ENCODE measurements around the gene DDX39A. TPM values are rescaled to one million over a fixed set of nuclear protein-coding genes. Genes with fewer than 3 reads are reported as not detected.

The DDX39A gene
- total and polyA plus RNA-seq, 2 of the 8 experiments (the other 6 are each of a cell fraction or from before 2014, with no cell fraction given): 139 TPM

DNA sequence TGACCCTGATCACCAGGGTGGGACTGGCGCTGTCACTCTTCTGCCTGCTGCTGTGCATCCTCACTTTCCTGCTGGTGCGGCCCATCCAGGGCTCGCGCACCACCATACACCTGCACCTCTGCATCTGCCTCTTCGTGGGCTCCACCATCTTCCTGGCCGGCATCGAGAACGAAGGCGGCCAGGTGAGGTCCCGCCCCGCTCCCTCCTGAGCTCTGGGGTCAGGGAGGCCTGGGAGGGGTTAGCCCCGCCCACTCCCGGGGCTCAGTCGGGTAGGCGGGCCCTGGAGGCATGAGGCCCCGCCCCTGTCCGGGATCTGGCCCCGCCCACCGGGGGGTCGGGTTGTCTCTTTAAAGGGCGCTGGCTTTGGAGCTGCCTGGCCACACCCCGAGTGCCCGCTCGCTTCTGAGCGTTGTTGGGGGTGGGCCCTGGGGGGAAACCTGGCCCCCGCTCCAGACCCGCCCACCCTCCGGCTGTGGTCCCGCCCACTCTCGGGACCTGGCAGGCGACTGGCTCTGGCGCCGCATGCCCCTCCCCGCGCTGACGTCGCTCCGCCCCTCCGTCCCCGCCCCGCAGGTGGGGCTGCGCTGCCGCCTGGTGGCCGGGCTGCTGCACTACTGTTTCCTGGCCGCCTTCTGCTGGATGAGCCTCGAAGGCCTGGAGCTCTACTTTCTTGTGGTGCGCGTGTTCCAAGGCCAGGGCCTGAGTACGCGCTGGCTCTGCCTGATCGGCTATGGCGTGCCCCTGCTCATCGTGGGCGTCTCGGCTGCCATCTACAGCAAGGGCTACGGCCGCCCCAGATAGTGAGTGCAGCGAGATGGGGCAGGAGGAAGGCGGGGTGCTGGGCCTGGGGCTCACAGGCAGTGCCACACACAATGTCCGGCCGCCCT, 13.1 kb downstream of the DDX39A start:
- H3K27ac ChIP-seq (ENCODE audit: low read depth, low read length): peak overlapping the region; percentile 44
- no peaks in the 10 kb centered on the region for H3K9me3 ChIP-seq (ENCODE audit: insufficient read depth in 2 of 2, low read depth in 1 of 2, low read length in 1 of 2)
- peaks cover 4% of the 10 kb centered on the region; the same call in 1 of the 2 replicates for H3K23me2 ChIP-seq (ENCODE audit: low read depth, low read length)
- H3K4me1 ChIP-seq (replicated peaks in 1 of 4; ENCODE audit: control insufficient read depth in 3 of 4, insufficient read depth in 4 of 4, low read length in 3 of 4): peaks cover 0 to 13% (median 5%) of the 10 kb centered on the region in 4 experiments; a peak in 5 of 7 replicates
- peak overlapping the region; percentile 98 for H2BK5ac ChIP-seq (ENCODE audit: low read depth, low read length)
- H3K23ac ChIP-seq (ENCODE audit: insufficient read length): no peak overlapping the region
- H3K9ac ChIP-seq (replicated peaks in 1 of 4; ENCODE audit: extremely low read depth in 1 of 4, low read depth in 3 of 4, low read length in 3 of 4): peak overlapping the region in 3 of 4 experiments; percentile 14 to 42 (median 37); a peak in 5 of 7 replicates
- peak overlapping the region; percentile 85 for H4K5ac ChIP-seq (ENCODE audit: insufficient read length, low read depth, low read length)
- peak overlapping the region; percentile 52 for H2AFZ ChIP-seq (ENCODE audit: low read length)
- peak overlapping the region; percentile 99 for H3K18ac ChIP-seq (ENCODE audit: extremely low read depth, low read length)
- H3K4me3 ChIP-seq (ENCODE audit: extremely low read depth in 1 of 4, insufficient read depth in 2 of 4, low read depth in 3 of 4, low read length in 4 of 4): peak overlapping the region; percentile 13 to 48 (median 22); a peak in 4 of 8 replicates
- no peak overlapping the region for H2BK120ac ChIP-seq (replicated peaks; ENCODE audit: low read depth, low read length)
- peak overlapping the region; percentile 42 for H3K56ac ChIP-seq (replicated peaks; ENCODE audit: insufficient read length, low read depth, low read length)
- H4K91ac ChIP-seq (replicated peaks; ENCODE audit: insufficient read length, low read length): peak overlapping the region; percentile 95
- H3K36me3 ChIP-seq (ENCODE audit: control insufficient read depth in 2 of 4, insufficient read depth in 4 of 4, low read length in 3 of 4): peaks cover 31 to 38% (median 35%) of the 10 kb centered on the region in 4 experiments
- WGBS, 2 experiments (ENCODE audit: extremely low coverage in 1 of 2, insufficient coverage in 1 of 2, insufficient read length in 1 of 2, insufficient replicate concordance in 2 of 2, low coverage in 1 of 2, low lambda C conversion rate in 2 of 2, missing lambda C conversion rate in 1 of 2): 13% methylated on average over 34 of the region's 61 CpGs; no CpG with 5 or more reads in 1 of the 2 experiments
- H4K8ac ChIP-seq (ENCODE audit: extremely low read depth, insufficient read depth, low read length): peak overlapping the region; percentile 95
- H3K27me3 ChIP-seq (replicated peaks in 1 of 4; ENCODE audit: control insufficient read depth in 3 of 4, extremely low read depth in 1 of 4, insufficient read depth in 3 of 4, low read length in 3 of 4): no peaks in the 10 kb centered on the region
- peak overlapping the region; percentile 100 for H2BK15ac ChIP-seq (ENCODE audit: low read length)
- H3K14ac ChIP-seq (ENCODE audit: insufficient read length): no peak overlapping the region
- H4K20me1 ChIP-seq (replicated peaks in 1 of 2; ENCODE audit: control insufficient read depth in 1 of 2, insufficient read depth in 2 of 2, low read length in 2 of 2): peaks cover 0 to 11% of the 10 kb centered on the region in 2 experiments
- no peak for FAIRE-seq
- H2BK20ac ChIP-seq (ENCODE audit: low read length): no peak overlapping the region
- H2AK5ac ChIP-seq (ENCODE audit: low read depth, low read length): peak overlapping the region; percentile 82; the same call in 1 of the 2 replicates
- peak overlapping the region; percentile 62 to 91 for H3K4me2 ChIP-seq (ENCODE audit: insufficient read depth in 1 of 2, low read depth in 2 of 2, low read length in 2 of 2)
- peak; percentile 97 to 99 for DNase-seq (ENCODE audit: low read depth in 1 of 2, low spot score in 2 of 2)
- no peaks in the 10 kb centered on the region for H3K79me2 ChIP-seq (ENCODE audit: control insufficient read depth in 1 of 2, insufficient read depth in 2 of 2, low read length in 2 of 2)
- H3K4ac ChIP-seq (replicated peaks; ENCODE audit: insufficient read length, low read depth, low read length): peak overlapping the region; percentile 92
- ChIA-PET CTCF (ENCODE audit: partially characterized antibody) (interaction anchor here (0.6 to 9.1 kb wide), 49 partner anchors 9 to 637 kb away, joined by 3 to 114 read pairs (median 4); partner anchors contain the start of genes ADGRE5 and ASF1B), POLR2A (ENCODE audit: partially characterized antibody) (interaction anchor here (0.6 to 3.9 kb wide), 24 partner anchors 9 to 868 kb away, joined by 3 to 33 read pairs (median 5); partner anchors contain the start of genes ADGRE5, ASF1B and PKN1)
- peak overlapping the region; percentile 95; the same call in 1 of the 2 replicates for H2BK12ac ChIP-seq (ENCODE audit: low read depth, low read length)
- H3K79me1 ChIP-seq (ENCODE audit: low read depth, low read length): no peaks in the 10 kb centered on the region; the same call in 1 of the 2 replicates
- TF ChIP-seq, protein P1, sequence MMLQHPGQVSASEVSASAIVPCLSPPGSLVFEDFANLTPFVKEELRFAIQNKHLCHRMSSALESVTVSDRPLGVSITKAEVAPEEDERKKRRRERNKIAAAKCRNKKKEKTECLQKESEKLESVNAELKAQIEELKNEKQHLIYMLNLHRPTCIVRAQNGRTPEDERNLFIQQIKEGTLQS (IDR thresholded peaks at IDR 0.05; ENCODE audit: insufficient read depth, low read depth, low read length): no peak
- TF ChIP-seq SIN3A (conservative IDR thresholded peaks at IDR 0.05 in 1 of 2, IDR thresholded peaks at IDR 0.05 in 1 of 2; ENCODE audit: low read depth in 1 of 2, low read length in 2 of 2) (no peak), BACH1 (IDR thresholded peaks at IDR 0.05; ENCODE audit: low read length) (no peak), USF2 (IDR thresholded peaks at IDR 0.05; ENCODE audit: low read length) (no peak), JUND (IDR thresholded peaks at IDR 0.05; ENCODE audit: low read length) (no peak), POLR2A (IDR thresholded peaks at IDR 0.05; ENCODE audit: control extremely low read depth in 1 of 2, low read depth in 2 of 2, low read length in 2 of 2) (peak in 1 of 2 experiments; percentile 65; a peak in 1 of 3 replicates)
- TF ChIP-seq, protein P2, sequence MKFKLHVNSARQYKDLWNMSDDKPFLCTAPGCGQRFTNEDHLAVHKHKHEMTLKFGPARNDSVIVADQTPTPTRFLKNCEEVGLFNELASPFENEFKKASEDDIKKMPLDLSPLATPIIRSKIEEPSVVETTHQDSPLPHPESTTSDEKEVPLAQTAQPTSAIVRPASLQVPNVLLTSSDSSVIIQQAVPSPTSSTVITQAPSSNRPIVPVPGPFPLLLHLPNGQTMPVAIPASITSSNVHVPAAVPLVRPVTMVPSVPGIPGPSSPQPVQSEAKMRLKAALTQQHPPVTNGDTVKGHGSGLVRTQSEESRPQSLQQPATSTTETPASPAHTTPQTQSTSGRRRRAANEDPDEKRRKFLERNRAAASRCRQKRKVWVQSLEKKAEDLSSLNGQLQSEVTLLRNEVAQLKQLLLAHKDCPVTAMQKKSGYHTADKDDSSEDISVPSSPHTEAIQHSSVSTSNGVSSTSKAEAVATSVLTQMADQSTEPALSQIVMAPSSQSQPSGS (IDR thresholded peaks at IDR 0.05; ENCODE audit: low read length): no peak

All from H1 (cell line).